ENCODE measurements around the gene MAP3K7. TPM values are rescaled to one million over a fixed set of nuclear protein-coding genes. Genes with fewer than 3 reads are reported as not detected.

The MAP3K7 gene
- total RNA-seq, 2 donors from 2014 or later, result 14.0 to 17.1 TPM

- DNase-seq (no peak), ATAC-seq (peak in 1 of 2 donors; percentile 62)
- intact Hi-C loops (cut with DNase I), result no loop called here
Measured at GRCh38 chr6:90537027-90537426, 49.8 kb downstream of the MAP3K7 start.

GRCh38 chr6:90536520-90536919 lies 50.4 kb downstream of the MAP3K7 start:
- intact Hi-C loops (cut with DNase I), result no loop called here
- DNase-seq, result no peak
- no peak for ATAC-seq

- ATAC-seq, result no peak
- intact Hi-C loops (cut with DNase I), result no loop called here
- no peak for DNase-seq
Measured at GRCh38 chr6:90534337-90535025, 52.4 kb downstream of the MAP3K7 start.

GRCh38 chr6:90533615-90534336 lies 53.1 kb downstream of the MAP3K7 start:
- intact Hi-C loops (cut with DNase I), result no loop called here
- no peak for ATAC-seq
- DNase-seq, result no peak

GRCh38 chr6:90530882-90531281 lies 56.0 kb downstream of the MAP3K7 start:
- intact Hi-C loops (cut with DNase I), result no loop called here
- DNase-seq (no peak), ATAC-seq (no peak)

GRCh38 chr6:90525421-90525820 lies 61.5 kb downstream of the MAP3K7 start:
- DNase-seq (no peak), ATAC-seq (no peak)
- intact Hi-C loops (cut with DNase I), result no loop called here

- intact Hi-C loops (cut with DNase I), result no loop called here
- ATAC-seq (no peak), DNase-seq (no peak)
Measured at GRCh38 chr6:90523779-90524310, 63.0 kb downstream of the MAP3K7 start.

GRCh38 chr6:90521955-90522354 lies 64.9 kb downstream of the MAP3K7 start:
- DNase-seq (no peak), ATAC-seq (no peak)
- intact Hi-C loops (cut with DNase I), result no loop called here

- ATAC-seq, result no peak
- no peak for DNase-seq
- intact Hi-C loops (cut with DNase I), result no loop called here
Measured at GRCh38 chr6:90516074-90516660, 70.7 kb downstream of the MAP3K7 start.

GRCh38 chr6:90514496-90514895 lies 72.4 kb downstream of the MAP3K7 start:
- DNase-seq, result no peak
- intact Hi-C loops (cut with DNase I), result no loop called here
- no peak for ATAC-seq

- intact Hi-C loops (cut with DNase I), result no loop called here
Measured at GRCh38 chr6:90508753-90509152, 78.1 kb downstream of the MAP3K7 start.

GRCh38 chr6:90502866-90503407 lies 83.9 kb downstream of the MAP3K7 start:
- intact Hi-C loops (cut with DNase I), result no loop called here
- DNase-seq, result no peak
- peak in 1 of 2 donors; percentile 45 for ATAC-seq

More at GRCh38 chr6:90508753-90509152, 78.1 kb downstream of the MAP3K7 start:
- ATAC-seq (no peak), DNase-seq (no peak)

- intact Hi-C loops (cut with DNase I), result no loop called here
- DNase-seq, result no peak
- no peak for ATAC-seq
Measured at GRCh38 chr6:90502381-90502780, 84.5 kb downstream of the MAP3K7 start.

GRCh38 chr6:90500458-90500857 lies 86.4 kb downstream of the MAP3K7 start:
- DNase-seq (no peak), ATAC-seq (no peak)
- intact Hi-C loops (cut with DNase I), result no loop called here

GRCh38 chr6:90497411-90497810 lies 89.5 kb downstream of the MAP3K7 start:
- DNase-seq (no peak), ATAC-seq (no peak)
- intact Hi-C loops (cut with DNase I), result no loop called here

GRCh38 chr6:90496258-90497016 lies 90.4 kb downstream of the MAP3K7 start:
- DNase-seq, result no peak
- intact Hi-C loops (cut with DNase I), result no loop called here
- no peak for ATAC-seq

GRCh38 chr6:90495216-90495817 lies 91.6 kb downstream of the MAP3K7 start:
- intact Hi-C loops (cut with DNase I), result no loop called here
- no peak for DNase-seq
- no peak for ATAC-seq

GRCh38 chr6:90494067-90494780 lies 92.6 kb downstream of the MAP3K7 start:
- DNase-seq (no peak), ATAC-seq (no peak)
- intact Hi-C loops (cut with DNase I), result no loop called here
